Measurements from ENCODE around the gene CTSZ. TPM values are rescaled to one million over a fixed set of nuclear protein-coding genes. Genes with fewer than 3 reads are reported as not detected.

Gene CTSZ
- total and polyA plus RNA-seq, 4 donors = 11.8 to 233 (median 188) TPM

GRCh38 chr20:59002874-59003399, 4.1 kb downstream of the CTSZ start (continued):
- TF ChIP-seq ZBTB33 (IDR thresholded peaks at IDR 0.05) (no peak), HNF4G (IDR thresholded peaks at IDR 0.05) (no peak), SP1 (IDR thresholded peaks at IDR 0.05) (no peak), RXRA (IDR thresholded peaks at IDR 0.05) (no peak), JUND (IDR thresholded peaks at IDR 0.05) (no peak), TAF1 (conservative IDR thresholded peaks at IDR 0.05) (no peak)

- 95% methylated on average over 8 of the region's 8 CpGs for WGBS
- no peak overlapping the region for H3K27ac ChIP-seq (ENCODE audit: low read depth in 1 of 2, low read length in 2 of 2)
- TF ChIP-seq TAF1 (conservative IDR thresholded peaks at IDR 0.05) = no peak
- no peak for TF ChIP-seq YY1 (IDR thresholded peaks at IDR 0.05)
- no peak for TF ChIP-seq ATF3 (IDR thresholded peaks at IDR 0.05)
- no peak for TF ChIP-seq EGR1 (IDR thresholded peaks at IDR 0.05; ENCODE audit: low read depth in 2 of 2)
- TF ChIP-seq GABPA (IDR thresholded peaks at IDR 0.05 in 1 of 2, conservative IDR thresholded peaks at IDR 0.05 in 1 of 2) = no peak
- TF ChIP-seq FOXA2 (IDR thresholded peaks at IDR 0.05) = no peak
- no peak for TF ChIP-seq MAX (IDR thresholded peaks at IDR 0.05)
- no peaks in the 10 kb centered on the region for H3K27me3 ChIP-seq (ENCODE audit: control insufficient read depth in 4 of 4, insufficient read depth in 4 of 4, low read length in 3 of 4)
- no peak for DNase-seq (ENCODE audit: low spot score)
- H3K9me3 ChIP-seq (ENCODE audit: control insufficient read depth in 4 of 4, low read length in 3 of 4) = no peaks in the 10 kb centered on the region
- H3K36me3 ChIP-seq (ENCODE audit: control insufficient read depth in 4 of 4, insufficient read depth in 3 of 4, low read depth in 1 of 4, low read length in 3 of 4) = peaks cover 13 to 26% (median 22%) of the 10 kb centered on the region in 4 donors
- peaks cover 10 to 39% (median 26%) of the 10 kb centered on the region in 4 donors for H3K4me1 ChIP-seq (ENCODE audit: control insufficient read depth in 4 of 4, insufficient read depth in 4 of 4, low read length in 3 of 4)
- H3K9ac ChIP-seq (ENCODE audit: low read depth in 1 of 2, low read length in 2 of 2) = no peak overlapping the region
- H3K4me3 ChIP-seq (ENCODE audit: low read depth in 1 of 3, low read length in 3 of 3) = no peak overlapping the region
These were observed 4.7 kb downstream of the CTSZ start for GRCh38 chr20:59002388-59002787.

- no peaks in the 10 kb centered on the region for H3K27me3 ChIP-seq (ENCODE audit: control insufficient read depth in 4 of 4, insufficient read depth in 4 of 4, low read length in 3 of 4)
- no peak overlapping the region for H3K27ac ChIP-seq (ENCODE audit: low read depth in 1 of 2, low read length in 2 of 2)
- peaks cover 9 to 39% (median 26%) of the 10 kb centered on the region in 4 donors for H3K4me1 ChIP-seq (ENCODE audit: control insufficient read depth in 4 of 4, insufficient read depth in 4 of 4, low read length in 3 of 4)
- H3K9ac ChIP-seq (ENCODE audit: low read depth in 1 of 2, low read length in 2 of 2) = no peak overlapping the region
- no peak overlapping the region for H3K4me3 ChIP-seq (ENCODE audit: low read depth in 1 of 3, low read length in 3 of 3)
- no peaks in the 10 kb centered on the region for H3K9me3 ChIP-seq (ENCODE audit: control insufficient read depth in 4 of 4, low read length in 3 of 4)
- DNase-seq (ENCODE audit: low spot score) = no peak
- peaks cover 18 to 31% (median 26%) of the 10 kb centered on the region in 4 donors for H3K36me3 ChIP-seq (ENCODE audit: control insufficient read depth in 4 of 4, insufficient read depth in 3 of 4, low read depth in 1 of 4, low read length in 3 of 4)
- 90% methylated on average over 27 of the region's 27 CpGs for WGBS
- no peak for TF ChIP-seq HNF4A (conservative IDR thresholded peaks at IDR 0.05)
- no peak for TF ChIP-seq TAF1 (conservative IDR thresholded peaks at IDR 0.05)
- no peak for TF ChIP-seq HNF4G (IDR thresholded peaks at IDR 0.05)
- TF ChIP-seq RAD21 (IDR thresholded peaks at IDR 0.05) = no peak
- no peak for TF ChIP-seq JUND (IDR thresholded peaks at IDR 0.05)
- no peak for TF ChIP-seq EGR1 (IDR thresholded peaks at IDR 0.05; ENCODE audit: low read depth in 2 of 2)
- no peak for TF ChIP-seq CTCF (IDR thresholded peaks at IDR 0.05; ENCODE audit: low read depth, low read length, missing input control)
- no peak for TF ChIP-seq SP1 (IDR thresholded peaks at IDR 0.05)
- TF ChIP-seq FOXA2 (IDR thresholded peaks at IDR 0.05) = no peak
- no peak for TF ChIP-seq NR2F2 (IDR thresholded peaks at IDR 0.05)
- TF ChIP-seq GABPA (IDR thresholded peaks at IDR 0.05 in 1 of 2, conservative IDR thresholded peaks at IDR 0.05 in 1 of 2) = no peak
- TF ChIP-seq FOXA1 (IDR thresholded peaks at IDR 0.05) = no peak
- no peak for TF ChIP-seq YY1 (IDR thresholded peaks at IDR 0.05)
- no peak for TF ChIP-seq ATF3 (IDR thresholded peaks at IDR 0.05)
- TF ChIP-seq ZBTB33 (IDR thresholded peaks at IDR 0.05) = no peak
- no peak for TF ChIP-seq MAX (IDR thresholded peaks at IDR 0.05)
These were observed 5.4 kb downstream of the CTSZ start for GRCh38 chr20:59001449-59002171.
